ENCODE results near the gene SAP30BP.

DNA sequence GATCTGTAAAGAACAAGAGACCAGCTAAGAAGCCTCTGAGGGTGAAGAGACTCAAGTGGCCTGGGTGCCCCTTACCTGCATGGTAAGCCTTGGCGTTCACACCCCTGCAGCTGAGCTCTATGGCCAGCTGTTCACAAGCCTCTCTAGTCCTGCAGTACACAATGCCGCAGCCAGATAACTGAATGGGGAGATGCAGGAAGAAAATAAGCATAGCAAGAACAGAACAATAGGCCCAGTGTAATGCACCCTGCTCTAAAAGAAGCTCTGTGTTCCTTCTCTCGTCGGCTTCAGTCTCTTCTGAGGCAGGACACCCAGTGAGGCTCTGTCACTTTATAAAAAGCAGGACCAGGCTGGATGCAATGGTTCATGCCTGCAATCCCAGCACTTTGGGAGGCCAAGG, 5.6 kb upstream of the SAP30BP start:
- TF ChIP-seq, protein P1, sequence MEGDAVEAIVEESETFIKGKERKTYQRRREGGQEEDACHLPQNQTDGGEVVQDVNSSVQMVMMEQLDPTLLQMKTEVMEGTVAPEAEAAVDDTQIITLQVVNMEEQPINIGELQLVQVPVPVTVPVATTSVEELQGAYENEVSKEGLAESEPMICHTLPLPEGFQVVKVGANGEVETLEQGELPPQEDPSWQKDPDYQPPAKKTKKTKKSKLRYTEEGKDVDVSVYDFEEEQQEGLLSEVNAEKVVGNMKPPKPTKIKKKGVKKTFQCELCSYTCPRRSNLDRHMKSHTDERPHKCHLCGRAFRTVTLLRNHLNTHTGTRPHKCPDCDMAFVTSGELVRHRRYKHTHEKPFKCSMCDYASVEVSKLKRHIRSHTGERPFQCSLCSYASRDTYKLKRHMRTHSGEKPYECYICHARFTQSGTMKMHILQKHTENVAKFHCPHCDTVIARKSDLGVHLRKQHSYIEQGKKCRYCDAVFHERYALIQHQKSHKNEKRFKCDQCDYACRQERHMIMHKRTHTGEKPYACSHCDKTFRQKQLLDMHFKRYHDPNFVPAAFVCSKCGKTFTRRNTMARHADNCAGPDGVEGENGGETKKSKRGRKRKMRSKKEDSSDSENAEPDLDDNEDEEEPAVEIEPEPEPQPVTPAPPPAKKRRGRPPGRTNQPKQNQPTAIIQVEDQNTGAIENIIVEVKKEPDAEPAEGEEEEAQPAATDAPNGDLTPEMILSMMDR (IDR thresholded peaks at IDR 0.05): no peak
- no peak for TF ChIP-seq POLR2A (IDR thresholded peaks at IDR 0.05)

Data from esophagus squamous epithelium (tissue), 4 donors.